H54 (cell line): Measurements from ENCODE around the gene SH2D1A.
A peak's percentile ranks its signal among the peaks of the same experiment; 100 is the strongest.
"Not testable (repeated sequence)": the region's sequence is repeated elsewhere in the genome, so short reads cannot be mapped to it uniquely, and the experiment has no call there.

Source experiments
- DNase-seq: peaks from one replicate; pipeline ENCODE4 v3.0.0; 2011; ENCODE audit warnings: low spot score, mixed read lengths; ENCODE audit not compliant: insufficient read length
- FAIRE-seq: peaks from 3 replicates; lab custom pipeline; 2011; peaks lifted over from hg19 to GRCh38; lab: Jason Lieb, UNC
- POLR2A ChIP-seq: IDR thresholded peaks from 2 replicates; pipeline ENCODE4 v1.6.1; 2011; ENCODE audit warnings: low read depth, mild to moderate bottlenecking, low read length

The SH2D1A gene

GRCh38 chrX:124346117-124346876 is at the start of gene SH2D1A:
SH2D1A (plus strand) TSS chrX:124346563; CDS start chrX:124346643, 80 bp downstream.
- FAIRE-seq, result no peak

DNA sequence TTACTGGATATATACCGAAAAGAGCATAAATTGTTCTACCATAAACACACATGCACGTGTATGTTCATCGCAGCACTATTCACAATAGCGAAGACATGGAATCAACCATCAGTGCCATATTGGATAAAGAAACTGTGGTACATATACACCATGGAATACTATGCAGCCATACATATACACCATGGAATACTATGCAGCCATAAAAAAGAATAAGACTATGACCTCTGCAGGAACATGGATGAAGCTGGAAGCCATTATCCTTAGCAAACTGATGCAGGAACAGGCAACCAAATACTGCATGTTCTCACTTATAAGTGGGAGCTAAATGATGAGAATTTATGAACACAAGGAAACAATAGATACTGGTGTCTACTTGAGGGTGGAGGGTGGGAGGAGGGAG is 47.0 kb upstream of the SH2D1A start:
- not testable (repeated sequence) for FAIRE-seq

More at GRCh38 chrX:124346117-124346876, at the start of gene SH2D1A:
- DNase-seq, result no peak
- TF ChIP-seq POLR2A, result no peak

GRCh38 chrX:124300405-124300804 is 46.0 kb upstream of the SH2D1A start:
- DNase-seq, result no peak
- FAIRE-seq, result no peak
- TF ChIP-seq POLR2A, result no peak

More for the DNA sequence above, 47.0 kb upstream of the SH2D1A start:
- not testable (repeated sequence) for DNase-seq

- TF ChIP-seq POLR2A, result no peak
- no peak for FAIRE-seq
- no peak for DNase-seq
Measured at GRCh38 chrX:124307253-124307907, 39.0 kb upstream of the SH2D1A start.

- TF ChIP-seq POLR2A, result no peak
- no peak for DNase-seq
- FAIRE-seq, result no peak
Measured at GRCh38 chrX:124325732-124326131, 20.6 kb upstream of the SH2D1A start.

DNA sequence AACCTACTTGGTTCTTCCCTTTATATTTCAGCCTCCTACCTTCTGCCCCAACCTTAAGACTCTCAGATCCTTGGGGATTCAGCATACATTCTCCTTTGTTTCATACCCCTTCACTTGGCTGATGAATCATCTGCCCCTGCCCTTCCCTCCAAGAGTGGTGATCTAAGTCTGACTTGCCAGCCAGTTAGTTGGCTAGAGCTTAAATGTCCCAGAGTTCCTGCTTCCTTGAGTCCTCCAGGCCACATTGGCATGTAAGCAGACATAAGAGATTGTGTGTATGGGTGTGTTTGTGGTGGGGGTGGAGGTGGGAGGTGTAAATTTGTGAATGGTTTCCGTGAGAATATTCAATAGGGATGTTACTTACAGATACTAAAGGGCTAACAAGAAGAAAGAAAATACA is 17.6 kb upstream of the SH2D1A start:
- DNase-seq, result peak; percentile 8
- FAIRE-seq, result no peak
- no peak for TF ChIP-seq POLR2A

DNA sequence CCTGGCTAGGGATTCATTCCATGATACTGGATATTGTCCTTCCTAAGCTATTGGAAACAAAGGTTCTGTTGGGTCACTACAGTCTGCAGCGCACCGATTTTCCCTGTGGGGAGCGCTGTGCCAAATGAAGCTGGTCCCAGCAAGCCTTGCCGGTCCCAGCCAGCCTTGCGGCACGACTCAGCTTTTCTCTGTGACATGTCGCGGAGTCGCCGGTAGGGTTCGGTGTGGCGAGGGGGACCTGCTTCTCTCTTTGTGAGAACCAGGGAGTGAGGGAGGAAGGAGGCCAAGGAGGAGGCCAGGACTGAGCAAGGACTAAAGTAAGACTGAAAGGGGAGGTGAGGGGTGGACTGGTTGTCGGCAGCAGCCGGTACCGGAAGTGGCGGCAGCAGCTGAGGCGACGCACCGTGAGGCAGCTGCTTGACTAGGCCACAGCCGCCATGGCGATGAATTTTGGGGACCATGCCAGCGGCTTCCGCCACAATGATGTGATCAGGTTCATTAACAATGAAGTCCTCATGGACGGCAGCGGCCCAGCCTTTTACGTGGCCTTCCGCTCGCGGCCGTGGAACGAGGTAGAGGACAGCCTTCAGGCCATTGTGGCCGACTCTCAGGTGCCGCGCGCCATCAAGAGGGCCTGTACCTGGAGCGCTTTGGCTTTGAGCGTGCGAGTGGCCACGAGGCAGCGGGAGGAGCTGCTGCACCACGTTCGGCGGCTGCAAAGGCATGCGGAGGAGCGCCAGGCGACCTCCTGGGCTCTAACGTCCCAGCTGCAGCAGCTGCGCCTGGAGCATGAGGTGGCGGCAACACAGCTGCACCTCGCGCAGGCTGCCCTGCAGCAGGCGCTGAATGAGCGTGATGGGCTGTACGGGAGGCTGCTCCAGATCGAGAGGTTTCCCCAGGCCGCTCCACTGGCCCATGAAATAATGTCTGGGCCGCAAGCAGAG is 13.6 kb upstream of the SH2D1A start, which contains the start of gene TEX13D:
TSS of gene TEX13D (plus strand) at position 180 of the 944 bp plus-strand sequence. CDS start at position 438, 258 bp downstream.
- no peak for FAIRE-seq

DNA sequence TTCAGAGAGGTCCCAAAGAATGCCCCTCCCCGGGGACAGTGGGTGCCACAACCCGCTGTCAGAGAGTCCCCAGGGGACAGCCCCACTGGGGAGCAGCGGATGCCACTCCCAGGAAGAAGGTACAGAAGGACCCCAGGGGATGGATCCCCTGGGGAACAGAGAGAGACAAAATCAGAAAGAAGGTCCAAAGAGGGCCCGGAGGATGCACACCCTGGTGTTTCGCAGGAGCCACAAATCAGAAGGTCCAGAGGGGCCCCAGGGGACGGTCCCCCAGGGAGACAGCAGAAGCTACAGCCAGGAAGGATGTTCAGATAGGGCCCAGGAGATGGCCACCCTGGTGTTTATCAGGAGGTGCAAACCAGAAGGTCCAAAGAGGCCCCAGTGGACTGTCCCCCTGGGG is 12.5 kb upstream of the SH2D1A start:
- no peak for TF ChIP-seq POLR2A
- DNase-seq (no peak), FAIRE-seq (no peak)

More for the DNA sequence above, 13.6 kb upstream of the SH2D1A start, which contains the start of gene TEX13D:
- no peak for TF ChIP-seq POLR2A
- no peak for DNase-seq

GRCh38 chrX:124334555-124334954 is 11.8 kb upstream of the SH2D1A start:
- not testable (repeated sequence) for FAIRE-seq, DNase-seq

- DNase-seq (no peak), FAIRE-seq (no peak)
- TF ChIP-seq POLR2A, result no peak
Measured at GRCh38 chrX:124335598-124335997, 10.8 kb upstream of the SH2D1A start.

DNA sequence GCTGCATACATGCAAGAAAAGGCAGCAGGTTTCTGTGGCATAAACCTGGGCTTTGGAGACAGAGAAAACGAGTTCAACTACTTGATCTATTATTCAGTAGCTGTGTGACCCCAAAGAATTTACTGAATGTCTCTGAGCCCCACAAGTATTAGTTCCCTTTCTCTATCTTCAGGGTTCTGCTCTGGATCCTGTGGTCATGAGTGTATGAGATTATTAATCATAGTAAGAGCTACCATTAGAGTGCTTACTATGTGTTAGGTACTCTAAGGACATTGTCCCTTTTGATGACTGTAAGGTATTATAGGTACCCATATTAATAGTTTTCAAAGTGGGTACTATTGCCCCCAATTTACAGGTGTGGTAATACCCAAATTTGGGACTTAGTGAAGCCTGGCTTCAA is 8.4 kb upstream of the SH2D1A start:
- no peak for FAIRE-seq
- TF ChIP-seq POLR2A, result no peak

DNA sequence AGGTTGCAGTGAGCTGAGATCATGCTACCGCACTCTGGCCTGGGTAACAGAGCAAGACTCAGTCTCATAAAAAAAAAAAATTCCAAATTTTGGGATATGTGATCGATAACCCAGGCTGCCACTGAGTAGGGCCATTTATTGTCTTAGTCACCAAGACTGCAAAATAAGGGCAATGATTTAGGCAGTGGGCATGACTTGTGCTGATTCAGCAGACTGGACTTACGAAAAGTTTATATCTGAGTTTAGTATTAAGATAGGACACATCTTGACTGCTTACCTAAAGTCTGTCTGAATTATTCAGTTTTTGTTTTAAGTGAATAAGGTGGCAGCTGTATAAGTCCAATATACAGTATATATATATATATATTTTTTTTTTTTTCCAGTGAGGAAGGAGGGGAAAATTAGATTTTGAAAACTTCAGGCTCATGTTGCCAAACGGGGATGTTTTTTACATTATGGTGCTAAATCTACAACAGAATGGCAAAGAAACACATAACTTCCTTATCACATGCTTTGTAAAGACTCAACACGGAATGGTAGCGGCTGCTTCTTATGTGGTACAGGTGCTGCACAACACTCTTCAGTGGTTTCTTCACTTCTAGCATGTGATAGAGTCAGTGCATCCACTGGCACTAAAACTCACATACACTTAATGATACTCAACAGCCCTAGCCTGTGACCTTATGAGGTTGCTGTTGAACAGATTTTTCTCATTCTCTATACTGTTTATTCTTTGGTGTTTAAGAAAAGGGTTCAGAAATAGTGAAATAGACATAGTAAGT is 7.4 kb upstream of the SH2D1A start:
- DNase-seq (no peak), FAIRE-seq (no peak)
- TF ChIP-seq POLR2A, result no peak

More for the DNA sequence above, 8.4 kb upstream of the SH2D1A start:
- DNase-seq, result no peak
